Activated CD8-positive, alpha-beta memory T cell treated with anti-CD3 and anti-CD28 coated beads, Interleukin-2, amount 50 U/mL, for 1 hour (primary cell): ENCODE results near the gene GRAP2.
"Not testable (repeated sequence)": the region's sequence is repeated elsewhere in the genome, so short reads cannot be mapped to it uniquely, and the experiment has no call there.

ENCODE experiments used
- DNase-seq: peaks from one replicate; pipeline ENCODE4 v3.0.0-alpha.2; 2020; ENCODE audit errors: extremely low read depth

The GRAP2 gene

DNA sequence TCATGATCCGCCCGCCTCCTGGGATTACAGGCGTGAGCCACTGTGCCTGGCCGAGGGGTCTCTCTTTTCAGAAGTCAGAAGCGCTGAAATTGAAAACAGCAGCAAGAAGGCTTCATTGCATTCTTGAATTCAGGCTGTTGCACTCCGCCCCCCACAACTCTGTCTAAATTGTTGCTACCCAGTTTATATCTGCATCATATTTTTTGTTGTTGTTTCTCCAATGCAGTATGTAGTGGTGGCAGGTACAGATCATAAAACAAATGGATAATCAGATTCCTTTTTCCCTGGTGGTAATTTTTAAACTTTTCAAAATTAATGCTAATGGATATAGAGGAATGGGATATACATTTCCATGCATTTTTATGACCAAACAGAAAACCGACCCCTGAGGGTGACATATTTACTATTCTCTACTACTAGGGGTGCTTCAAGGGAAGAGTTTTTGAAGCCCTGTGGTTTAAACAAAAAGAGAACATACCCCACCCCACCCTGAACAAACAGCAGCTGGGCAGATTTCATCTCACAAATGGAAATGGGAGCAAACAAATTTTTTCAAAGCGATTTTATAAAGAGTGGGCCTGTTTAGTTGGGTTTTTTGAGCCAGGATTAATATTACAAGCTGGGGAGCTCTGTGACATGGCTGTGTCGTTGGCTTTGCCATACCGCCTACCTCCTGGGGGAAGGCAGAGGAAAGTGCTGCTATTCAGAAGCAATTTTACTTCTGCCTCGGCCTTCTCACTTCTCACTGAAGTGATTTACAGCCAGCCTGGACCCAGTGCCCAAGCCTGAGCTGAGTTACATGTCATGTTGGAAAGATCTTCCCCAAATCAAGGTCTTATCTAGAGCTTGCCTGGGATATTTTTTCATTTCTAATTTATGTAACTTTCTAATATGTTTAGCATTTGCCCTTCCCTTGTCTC lies 43.3 kb downstream of the GRAP2 start:
- no peak for DNase-seq

DNA sequence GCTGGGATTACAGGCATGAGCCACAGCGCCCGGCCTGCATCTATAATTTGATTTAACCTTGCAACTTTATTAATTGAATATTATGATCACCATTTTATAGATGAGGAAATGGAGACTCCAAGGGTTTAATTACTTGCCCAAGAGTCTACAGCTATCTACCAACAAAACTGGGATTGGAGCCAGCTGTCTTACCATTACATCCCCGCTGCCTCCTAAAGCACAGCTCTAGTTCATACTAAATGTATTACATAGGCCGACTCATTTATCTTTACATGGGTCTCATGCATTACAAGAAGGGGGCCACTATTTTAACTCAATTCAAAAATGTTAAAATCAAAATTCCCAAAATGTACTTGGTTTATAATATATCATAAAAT lies 45.2 kb downstream of the GRAP2 start:
- no peak for DNase-seq

DNA sequence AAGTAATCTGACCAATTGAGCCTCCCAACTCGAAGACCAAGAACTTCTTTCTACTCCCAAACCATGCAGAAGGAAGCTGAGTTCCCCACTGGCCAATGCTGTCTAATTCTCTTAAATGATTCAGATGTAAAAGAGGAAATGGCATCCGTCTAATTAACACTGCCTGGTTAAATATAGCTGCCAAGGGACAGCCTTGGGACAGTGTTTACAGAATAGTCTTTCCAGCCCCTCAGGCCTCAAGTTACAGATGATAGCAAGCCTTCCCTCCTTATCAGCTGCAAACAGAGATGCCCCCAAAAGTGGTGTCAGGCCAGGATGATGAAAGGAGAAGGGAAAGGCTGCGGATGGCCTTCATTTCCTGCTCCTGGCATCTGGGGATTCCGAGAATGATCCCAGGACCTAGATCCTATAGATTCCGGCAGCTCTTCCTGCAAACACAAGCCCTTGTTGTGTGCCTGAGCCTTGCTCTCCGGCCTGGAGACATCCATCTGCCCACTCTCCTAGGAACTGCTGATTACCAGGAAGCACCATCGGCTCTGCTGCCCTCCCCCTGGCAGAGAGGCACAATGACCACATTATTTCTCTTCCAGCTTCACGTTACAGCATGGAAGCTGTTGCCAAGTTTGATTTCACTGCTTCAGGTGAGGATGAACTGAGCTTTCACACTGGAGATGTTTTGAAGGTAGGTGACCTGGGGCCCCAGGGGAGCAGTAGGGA lies 45.8 kb downstream of the GRAP2 start:
- no peak for DNase-seq

DNA sequence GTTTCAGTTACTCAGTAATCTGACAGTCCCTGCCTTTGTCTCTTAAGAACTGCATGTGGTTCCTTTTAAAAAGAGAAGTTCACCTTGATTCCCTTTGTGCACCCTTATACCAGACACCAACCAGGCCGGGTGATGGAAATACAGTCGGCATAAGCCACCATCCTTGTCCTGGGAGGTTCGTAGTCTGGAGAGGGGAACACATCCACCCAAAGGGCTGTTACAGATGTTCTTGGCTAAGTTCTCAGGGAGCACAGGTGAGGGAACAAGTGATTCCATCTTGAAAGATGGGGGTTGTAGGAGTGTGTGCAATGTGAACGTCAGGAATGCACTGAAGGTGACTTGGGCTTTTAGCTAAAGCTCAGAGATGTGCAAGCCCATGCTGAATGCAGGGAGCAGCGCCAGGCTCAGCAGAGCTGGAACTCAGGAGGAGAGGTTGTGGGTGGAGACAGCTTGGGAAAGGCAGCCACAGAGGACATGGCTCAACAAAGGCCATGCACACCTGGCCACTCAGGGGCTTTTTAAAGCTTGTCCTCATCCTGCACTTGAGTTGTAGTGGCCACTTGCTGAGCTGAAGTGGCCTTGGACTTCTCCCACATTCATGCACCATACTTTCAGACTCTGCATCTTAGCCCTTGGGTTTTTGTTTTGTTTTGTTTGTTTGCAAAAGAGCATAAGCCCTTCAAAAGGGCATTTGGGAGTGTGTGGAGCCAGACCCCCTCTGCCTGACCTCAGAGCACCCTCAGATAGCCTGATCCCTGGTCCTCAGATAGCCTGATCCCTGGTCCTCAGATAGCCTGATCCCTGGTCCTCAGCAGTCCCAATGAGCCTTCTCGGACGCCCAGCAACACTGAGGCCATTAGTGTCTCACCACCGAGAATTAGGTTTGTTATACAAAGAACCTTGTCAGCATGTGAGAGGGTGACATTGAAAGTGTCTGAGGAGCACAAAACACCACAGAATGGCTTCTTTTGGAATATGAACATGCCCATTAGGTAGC lies 46.6 kb downstream of the GRAP2 start:
- no peak for DNase-seq

DNA sequence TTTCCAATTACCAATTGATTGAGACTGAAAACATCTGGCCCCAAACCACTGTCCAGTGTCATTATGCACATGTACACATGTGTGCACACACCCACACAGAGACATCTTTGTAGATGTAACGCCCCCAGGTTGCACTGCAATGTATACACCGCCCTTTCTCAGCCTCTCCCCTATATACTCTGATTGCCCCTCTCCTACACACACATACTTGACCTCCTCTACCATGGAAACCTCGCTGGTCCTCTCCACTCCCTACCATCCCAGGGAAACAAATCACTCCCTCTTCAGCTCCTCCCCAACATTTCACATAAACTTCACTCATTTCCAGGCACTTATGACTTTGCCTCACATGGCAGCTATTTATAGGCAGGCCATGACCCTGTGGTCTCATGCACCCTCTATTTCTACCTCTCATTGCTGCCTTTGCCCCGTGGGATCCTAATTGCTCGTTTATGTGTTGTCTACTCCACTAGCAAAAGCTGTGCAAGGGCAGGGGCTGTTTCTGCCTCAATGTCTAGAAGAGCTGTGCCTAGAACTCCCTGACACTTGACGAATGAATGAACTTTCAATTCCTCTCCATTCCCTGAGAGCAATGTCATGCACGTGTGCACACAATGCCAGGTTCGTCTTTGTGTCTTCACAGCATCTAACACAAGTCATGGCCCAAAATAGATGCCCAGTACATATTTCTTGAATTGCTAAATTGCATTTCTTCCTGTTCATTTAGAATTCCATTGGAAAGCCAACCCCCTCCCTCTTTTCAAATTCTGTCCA lies 49.3 kb downstream of the GRAP2 start:
- DNase-seq, result no peak

DNA sequence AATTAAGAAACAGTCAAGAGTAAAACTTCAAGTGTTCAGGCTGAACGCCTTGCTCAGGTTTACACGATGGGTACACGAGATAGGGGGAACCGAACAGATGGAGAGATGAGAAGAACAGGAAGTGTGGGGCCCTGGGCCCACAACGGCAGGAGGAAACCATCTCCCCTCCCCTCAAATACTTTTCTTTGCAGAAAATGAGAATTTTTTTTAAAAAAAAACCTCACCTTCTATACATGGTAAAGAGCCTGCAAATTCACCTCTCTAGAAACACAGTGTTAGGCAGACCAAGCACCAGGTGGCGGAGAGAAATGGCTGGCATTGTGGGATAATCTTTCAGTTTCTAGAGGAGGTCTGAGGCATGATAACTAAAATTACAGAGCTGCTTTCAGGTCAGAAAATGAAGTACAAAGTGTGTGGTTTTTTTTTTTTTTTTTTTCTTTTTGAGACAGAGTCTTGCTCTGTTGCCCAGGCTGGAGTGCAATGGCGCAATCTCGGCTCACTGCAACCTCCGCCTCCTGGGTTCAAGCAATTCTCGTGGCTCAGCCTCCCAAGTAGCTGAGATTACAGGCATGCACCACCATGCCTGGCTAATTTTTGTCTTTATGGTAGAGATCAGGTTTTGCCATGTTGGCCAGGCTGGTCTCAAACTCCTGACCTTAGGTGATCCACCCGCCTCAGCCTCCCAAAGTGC lies 50.9 kb downstream of the GRAP2 start:
- not testable (repeated sequence) for DNase-seq

DNA sequence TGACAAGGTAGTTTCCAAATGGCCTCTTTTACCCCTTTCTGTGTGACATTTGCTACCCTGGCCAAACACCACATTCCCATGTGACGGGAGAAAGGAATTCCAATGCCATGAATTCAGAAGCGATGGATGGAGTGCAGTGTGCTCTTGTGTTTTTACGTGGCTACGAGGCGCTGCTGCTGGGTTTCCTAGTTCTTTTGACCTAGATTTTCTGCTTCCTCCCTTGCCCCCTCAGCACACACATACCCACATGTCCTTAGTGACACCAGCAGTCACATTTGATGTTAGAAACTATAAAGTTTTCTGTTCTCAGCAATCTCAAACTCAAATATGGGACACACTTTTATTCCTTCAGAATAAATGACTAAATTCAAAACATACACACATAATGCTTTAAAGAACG lies 51.5 kb downstream of the GRAP2 start:
- DNase-seq, result no peak

DNA sequence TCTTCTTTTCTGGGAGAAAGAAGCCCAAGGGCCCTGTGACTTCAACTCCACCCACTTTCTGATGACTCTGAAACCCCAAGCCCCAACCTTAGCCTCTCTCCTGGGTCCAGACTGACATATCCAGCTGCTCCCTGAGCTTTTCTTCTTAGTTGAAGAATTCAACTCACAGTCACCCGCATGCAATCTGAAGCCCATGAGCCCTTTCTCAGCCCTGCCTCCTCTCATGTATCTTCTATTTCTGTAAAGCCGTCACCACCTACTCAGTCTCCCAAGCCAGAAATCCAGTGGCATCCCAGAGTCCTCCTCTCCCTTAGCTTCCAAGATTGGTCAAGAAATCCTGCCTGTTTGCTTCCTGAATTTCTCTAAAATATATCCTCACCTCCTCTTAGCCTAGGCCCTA lies 52.2 kb downstream of the GRAP2 start:
- DNase-seq, result no peak

DNA sequence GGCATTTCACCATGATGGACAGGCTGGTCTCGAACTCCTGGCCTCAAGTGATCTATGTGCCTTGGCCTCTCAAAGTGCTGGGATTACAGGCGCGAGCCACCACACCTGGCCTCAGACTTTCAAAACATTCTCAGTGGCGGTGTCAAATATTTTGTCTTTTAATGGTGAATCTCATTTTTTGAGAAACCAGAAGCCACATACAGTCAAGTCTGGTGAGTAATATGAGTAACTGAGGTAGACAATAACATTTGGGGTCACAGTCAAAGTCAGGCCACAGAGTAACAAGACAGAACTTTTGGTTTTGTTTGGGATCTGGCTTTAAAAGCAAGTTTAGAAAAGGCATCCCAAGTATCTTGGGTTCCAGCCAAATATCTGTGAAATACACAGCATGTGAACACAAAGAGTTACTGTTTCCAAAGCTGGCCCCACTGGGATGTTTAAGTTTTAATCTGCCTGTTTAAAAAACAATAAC lies 53.7 kb downstream of the GRAP2 start:
- no peak for DNase-seq

DNA sequence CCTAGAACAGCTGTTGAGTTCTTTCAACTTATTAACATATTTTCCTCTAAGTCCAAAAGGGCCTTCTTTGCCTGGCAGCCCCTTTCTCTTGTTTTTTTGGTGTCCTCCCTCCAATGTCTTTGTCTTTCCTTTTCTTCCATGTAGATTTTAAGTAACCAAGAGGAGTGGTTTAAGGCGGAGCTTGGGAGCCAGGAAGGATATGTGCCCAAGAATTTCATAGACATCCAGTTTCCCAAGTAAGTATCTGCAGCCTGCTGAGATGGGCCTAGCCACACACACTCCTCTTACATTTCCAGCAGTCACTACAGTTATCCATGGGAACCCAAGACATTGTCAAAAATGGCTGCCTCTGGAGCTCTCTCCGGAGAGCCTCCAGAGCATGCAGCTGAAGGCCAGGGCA lies 54.8 kb downstream of the GRAP2 start:
- no peak for DNase-seq

DNA sequence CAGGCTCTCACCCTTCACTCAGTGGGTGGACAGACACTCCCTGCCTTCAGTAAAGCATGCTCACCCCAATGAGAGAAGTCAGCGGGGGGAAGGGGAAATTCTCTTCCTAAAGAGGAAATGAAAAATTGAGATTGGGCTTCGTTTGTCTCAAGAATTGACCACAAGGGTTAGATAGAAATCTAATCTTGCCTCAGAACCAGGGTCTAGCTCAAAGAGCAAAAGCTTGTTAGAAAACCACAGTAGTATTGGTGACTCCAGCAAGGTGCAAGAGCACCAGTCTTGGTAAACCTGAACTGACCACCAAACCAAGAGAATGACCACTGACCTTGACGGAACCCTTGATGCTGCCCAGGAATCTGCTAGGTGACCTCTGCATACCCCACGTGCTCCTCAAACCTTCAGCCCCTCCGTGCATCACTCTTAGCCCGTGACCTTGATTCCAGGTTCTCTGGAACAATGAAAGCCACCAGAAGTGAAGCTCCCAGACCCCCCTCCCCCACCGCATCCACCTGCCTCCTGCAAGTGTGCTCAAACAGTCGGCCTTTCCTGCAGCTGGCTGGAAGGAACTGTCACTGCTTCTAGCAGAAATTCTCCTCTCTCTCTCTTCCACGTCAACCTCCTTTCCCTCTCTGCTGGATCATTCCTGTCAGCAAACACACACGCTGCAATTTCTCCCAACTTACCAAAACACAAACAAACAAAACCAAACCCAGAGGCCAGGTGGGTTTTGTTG lies 56.2 kb downstream of the GRAP2 start:
- no peak for DNase-seq

DNA sequence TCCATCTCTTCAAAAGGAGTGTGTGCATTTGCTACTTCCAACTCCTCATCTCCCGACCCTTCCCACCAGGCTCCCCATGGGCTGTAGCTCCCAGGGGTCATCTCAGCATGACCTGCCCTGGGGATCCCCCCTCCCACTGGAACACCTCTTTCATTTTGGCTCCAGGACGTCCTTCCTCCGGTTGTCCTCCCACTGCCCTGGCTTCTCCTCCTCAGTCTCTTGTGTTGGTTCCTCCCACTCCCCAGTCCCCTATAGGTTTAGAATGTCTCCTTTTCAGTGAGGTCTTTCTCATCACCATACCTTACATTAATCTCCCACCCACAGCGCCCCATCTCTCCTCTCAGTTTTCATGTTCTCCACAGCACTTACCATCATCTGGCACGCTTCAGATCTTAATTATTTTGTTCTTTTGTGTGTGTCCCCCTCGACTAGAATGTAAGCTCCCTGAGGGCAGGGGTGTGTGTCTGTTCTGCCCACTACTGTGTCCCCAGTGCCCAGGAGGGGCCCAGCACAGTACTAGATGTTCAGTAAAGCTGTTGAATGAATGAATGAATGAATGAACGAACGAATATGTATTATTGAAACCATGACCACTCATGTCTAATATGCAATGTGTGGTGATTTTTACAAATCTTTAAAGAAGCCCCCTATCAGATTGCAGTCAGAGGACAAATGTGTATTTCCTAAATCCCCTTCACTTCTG lies 57.3 kb downstream of the GRAP2 start:
- DNase-seq, result no peak

DNA sequence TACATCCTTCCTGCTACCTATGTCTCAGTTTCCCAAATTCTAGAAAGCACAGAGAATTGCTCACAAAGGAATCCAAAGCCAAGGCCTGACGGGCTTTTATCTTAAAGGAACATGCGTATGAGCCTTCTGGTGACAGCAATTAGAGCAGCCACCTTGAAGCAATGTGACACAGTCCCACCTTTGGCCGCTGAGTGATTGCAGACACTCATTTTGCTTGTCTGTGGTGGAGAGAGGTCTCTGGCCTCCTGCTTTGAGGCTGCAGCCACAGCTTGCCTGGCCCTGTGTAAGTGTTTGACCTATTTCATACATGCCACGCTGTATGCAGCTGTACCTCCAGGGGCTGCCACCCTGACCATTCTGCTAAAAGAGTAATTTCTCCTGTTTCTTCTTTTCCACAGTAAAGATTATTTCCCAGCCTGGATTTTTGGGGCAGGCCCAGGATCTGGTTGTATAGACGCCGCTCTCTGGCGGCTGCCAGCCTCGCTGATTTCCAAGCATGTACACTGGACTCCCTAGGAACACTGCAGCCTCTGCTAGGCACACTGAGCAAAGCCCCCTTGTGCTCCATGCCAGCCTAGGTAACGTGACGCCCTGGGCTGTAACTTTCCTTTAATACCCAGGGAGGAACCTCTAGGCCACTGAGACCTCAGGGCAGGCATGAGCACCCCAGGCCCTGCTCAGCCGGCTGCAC lies 58.2 kb downstream of the GRAP2 start:
- DNase-seq, result no peak

DNA sequence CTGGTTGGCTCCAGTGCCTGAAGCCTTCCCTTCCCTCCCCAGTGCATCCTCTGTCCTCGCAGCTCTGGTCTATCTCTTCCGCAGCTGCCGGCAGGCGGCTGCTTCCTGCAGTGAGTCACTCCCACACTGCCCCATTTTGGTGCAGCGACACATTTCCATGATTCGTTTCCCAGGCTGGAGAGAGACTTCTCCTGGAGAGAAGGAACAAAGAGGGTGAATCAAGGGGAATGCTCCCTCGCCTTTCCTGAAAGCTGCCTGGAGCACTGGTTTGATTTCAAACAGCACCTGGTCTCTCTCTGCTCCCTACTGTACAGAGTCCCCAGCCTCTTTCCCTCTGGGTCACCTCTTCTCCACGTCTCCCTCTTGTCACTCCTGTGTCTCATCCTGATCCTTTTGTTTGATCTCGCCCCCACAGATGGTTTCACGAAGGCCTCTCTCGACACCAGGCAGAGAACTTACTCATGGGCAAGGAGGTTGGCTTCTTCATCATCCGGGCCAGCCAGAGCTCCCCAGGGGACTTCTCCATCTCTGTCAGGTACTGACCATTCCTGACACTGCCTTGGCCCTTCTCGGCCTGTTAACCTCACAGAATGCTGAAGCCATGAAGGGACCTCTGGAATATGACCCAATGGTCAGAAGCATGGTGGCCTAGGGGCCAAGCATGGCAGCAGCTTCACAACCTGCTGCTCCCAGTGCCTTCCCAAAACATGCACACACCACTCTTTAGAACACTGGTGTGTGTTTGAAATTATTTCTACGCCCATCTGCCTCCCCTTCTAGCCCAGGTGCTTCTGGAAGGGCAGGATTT lies 59.0 kb downstream of the GRAP2 start, which contains the start of gene TMA7B:
TSS of gene TMA7B (plus strand) at position 758 of the 808 bp plus-strand sequence. CDS start 3,978 bp downstream, outside the sequence.
- DNase-seq, result no peak

DNA sequence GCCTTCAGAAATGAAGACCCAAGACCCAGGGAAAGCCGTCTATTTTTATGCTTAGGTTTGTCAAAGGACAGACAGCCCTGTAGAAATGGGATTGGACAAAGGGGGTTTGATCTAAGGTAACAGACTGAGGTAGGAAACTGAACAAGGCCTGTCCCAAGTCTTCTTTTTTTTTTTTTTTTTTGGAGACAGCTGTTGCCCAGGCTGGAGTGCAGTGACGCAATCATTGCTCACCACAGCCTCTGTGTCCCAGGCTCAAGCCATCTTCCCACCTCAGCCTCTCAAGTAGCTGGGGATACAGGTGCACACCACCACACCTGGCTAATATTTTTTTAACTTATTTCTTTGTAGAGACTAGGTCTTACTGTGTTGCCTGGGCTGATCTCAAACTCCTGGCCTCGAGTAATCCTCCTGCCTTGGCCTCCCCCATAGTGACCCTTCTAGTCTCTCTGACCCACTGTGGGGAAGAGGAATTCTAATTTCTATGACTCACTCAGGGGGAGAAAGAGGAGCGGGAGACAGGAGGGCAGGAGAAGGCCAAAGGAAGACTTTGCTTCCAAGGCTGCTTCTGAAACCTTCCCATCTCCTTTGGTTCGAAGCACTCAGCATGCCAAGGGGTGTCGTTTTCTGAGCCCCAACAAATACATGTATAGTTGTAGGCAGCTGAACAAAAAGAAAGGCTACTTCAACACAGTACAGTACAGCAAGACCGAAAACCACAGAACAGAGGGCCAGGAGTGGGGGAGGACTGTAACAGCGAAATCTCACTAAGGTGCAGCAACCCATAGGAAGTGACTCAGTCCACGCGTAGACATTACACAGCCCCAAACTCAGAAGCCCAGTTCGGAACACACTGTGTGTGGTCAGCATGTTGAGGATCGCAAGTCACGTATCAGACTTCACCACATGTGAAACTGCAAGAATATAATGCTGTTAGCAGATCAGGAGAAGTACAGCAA lies 60.2 kb downstream of the GRAP2 start:
- peak; percentile 53 for DNase-seq

DNA sequence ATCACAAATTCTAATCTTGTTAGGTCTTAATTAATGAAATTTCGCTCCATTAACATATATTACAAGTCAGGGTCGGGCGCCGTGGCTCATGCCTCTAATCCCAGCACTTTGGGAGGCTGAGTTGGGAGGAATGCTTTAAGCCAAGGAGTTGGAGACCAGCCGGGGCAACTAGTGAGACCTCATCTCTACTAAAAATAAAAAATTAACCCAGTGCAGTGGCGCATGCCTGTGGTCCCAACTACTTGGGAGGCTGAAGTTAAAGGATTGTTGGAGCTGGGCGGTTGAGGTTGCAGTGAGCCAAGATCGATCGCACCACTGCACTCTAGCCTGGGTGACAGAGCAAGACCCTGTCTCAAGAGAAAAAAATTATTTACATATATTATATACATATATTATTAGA lies 61.2 kb downstream of the GRAP2 start:
- DNase-seq, result no peak
